GM23248 (cell line): ENCODE measurements around the gene PSMF1. TPM values are rescaled to one million over a fixed set of nuclear protein-coding genes. Genes with fewer than 3 reads are reported as not detected.

ENCODE experiments used
- DNase-seq: peaks from one replicate; pipeline ENCODE4 v3.0.0-alpha.2; 2015
- H2AFZ ChIP-seq: fragments of 200-600 bp; sonication (generic); 2 replicates; pipeline ENCODE4 v1.6.1; 2016; ENCODE audit warnings: antibody characterized with exemption
- H3F3A ChIP-seq: fragments of 200-600 bp; sonication (generic); 2 replicates; pipeline ENCODE4 v1.6.1; 2016; ENCODE audit warnings: mild to moderate bottlenecking, antibody characterized with exemption, mixed run types; ENCODE audit not compliant: insufficient read depth
- H3K27ac ChIP-seq: fragments of 200-600 bp; sonication (generic); 2 replicates; pipeline ENCODE4 v1.5.1; 2016; ENCODE audit warnings: mild to moderate bottlenecking
- H3K27me3 ChIP-seq: fragments of 200-600 bp; sonication (generic); replicated peaks from 2 replicates; pipeline ENCODE4 v1.6.1; 2016; ENCODE audit warnings: mild to moderate bottlenecking; ENCODE audit not compliant: insufficient read depth
- H3K36me3 ChIP-seq: fragments of 200-600 bp; sonication (generic); 2 replicates; pipeline ENCODE4 v1.6.1; 2016; ENCODE audit warnings: low read depth, mild to moderate bottlenecking
- H3K4me1 ChIP-seq: fragments of 200-600 bp; sonication (generic); 2 replicates; pipeline ENCODE4 v1.6.1; 2016; ENCODE audit warnings: mild to moderate bottlenecking; ENCODE audit not compliant: insufficient read depth
- H3K4me2 ChIP-seq: fragments of 200-600 bp; sonication (generic); one replicate; pipeline ENCODE4 v1.6.1; 2016; ENCODE audit warnings: mild to moderate bottlenecking; ENCODE audit not compliant: unreplicated experiment
- H3K4me3 ChIP-seq: fragments of 200-600 bp; sonication (generic); 2 replicates; pipeline ENCODE4 v1.5.1; 2016; ENCODE audit warnings: mild to moderate bottlenecking
- H3K79me2 ChIP-seq: fragments of 200-600 bp; sonication (generic); 2 replicates; pipeline ENCODE4 v1.6.1; 2016; ENCODE audit warnings: mild to moderate bottlenecking; ENCODE audit not compliant: insufficient read depth
- H3K9ac ChIP-seq: fragments of 200-600 bp; sonication (generic); 2 replicates; pipeline ENCODE4 v1.6.1; 2016; ENCODE audit warnings: mild to moderate bottlenecking
- H3K9me2 ChIP-seq: fragments of 200-600 bp; sonication (generic); 2 replicates; pipeline ENCODE4 v1.6.1; 2016; ENCODE audit warnings: mixed run types, mild to moderate bottlenecking, moderate library complexity; ENCODE audit not compliant: insufficient read depth
- H3K9me3 ChIP-seq: fragments of 200-600 bp; sonication (generic); one replicate; pipeline ENCODE4 v1.6.1; 2017; ENCODE audit warnings: low read depth
- H4K20me1 ChIP-seq: fragments of 200-600 bp; sonication (generic); 2 replicates; pipeline ENCODE4 v1.6.0; 2016; ENCODE audit not compliant: insufficient read depth
- EZH2 ChIP-seq: fragments of 200-600 bp; sonication (generic); IDR thresholded peaks from 2 replicates; pipeline ENCODE4 v1.6.1; 2018; ENCODE audit warnings: antibody characterized with exemption, mild to moderate bottlenecking; ENCODE audit not compliant: insufficient read depth, poor library complexity, severe bottlenecking
- EZH2phosphoT487 ChIP-seq: fragments of 200-600 bp; sonication (generic); IDR thresholded peaks from 2 replicates; pipeline ENCODE4 v1.6.1; 2018; ENCODE audit warnings: antibody characterized with exemption, moderate library complexity, mild to moderate bottlenecking, low read depth; ENCODE audit not compliant: insufficient read depth
- WGBS, 2 experiments: methylation state at CpG; one replicate each; pipeline ENCODE4 v1.1.6; 2015 to 2017; ENCODE audit warnings: low lambda C conversion rate in 2 of 2, low coverage in 1 of 2; ENCODE audit errors: missing lambda C conversion rate in 2 of 2; 5-methylcytosine and 5-hydroxymethylcytosine counted together
- in situ Hi-C: fragments of 300-500 bp; cut with MboI; formaldehyde crosslinking; loops from 2 replicates; pipeline ENCODE4 v1.15.0; 2020
- polyA plus RNA-seq: library from polyadenylated mRNA; unstranded; fragments of >200 nt; fragmentation: Nextera tagmentation; extraction: Ambion mirVana; gene quantifications from 2 replicates; pipeline ENCODE4 v1.2.1, GENCODE V29; 2016
- total RNA-seq: library from RNA; depleted of rRNA; stranded (reverse); fragments of >200 nt; shearing (Covaris generic); gene quantifications from 2 replicates; pipeline ENCODE4 v1.2.3, GENCODE V29; 2014

The PSMF1 gene
- total and polyA plus RNA-seq, 2 experiments from 2014 or later: 150 to 160 TPM

GRCh38 chr20:1180949-1181348, 62.5 kb downstream of the PSMF1 start:
- Histone ChIP-seq H3K9me3 (no peaks in the 10 kb centered on the region), H3K9ac (no peak overlapping the region), H2AFZ (no peak overlapping the region), H3K79me2 (no peaks in the 10 kb centered on the region), H3K27ac (no peak overlapping the region), H3K4me2 (no peak overlapping the region), H3K9me2 (no peaks in the 10 kb centered on the region), H3K4me3 (no peak overlapping the region), H3K27me3 (peaks cover 20% of the 10 kb centered on the region), H3K36me3 (no peaks in the 10 kb centered on the region), H3F3A (no peaks in the 10 kb centered on the region), H4K20me1 (no peaks in the 10 kb centered on the region), H3K4me1 (no peaks in the 10 kb centered on the region)
- DNase-seq: no peak
- WGBS, 2 experiments: 85 to 89% methylated on average over 26 to 27 of the region's 27 CpGs
- in situ Hi-C loops: no loop called here
- no peak for TF ChIP-seq EZH2

- 46 to 63% methylated on average over 4 of the region's 4 CpGs for WGBS, 2 experiments
- H3K4me1 ChIP-seq: no peaks in the 10 kb centered on the region
- in situ Hi-C loops: no loop called here
- H3K27ac ChIP-seq: no peak overlapping the region
- no peak overlapping the region for H2AFZ ChIP-seq
- no peaks in the 10 kb centered on the region for H3F3A ChIP-seq
- no peaks in the 10 kb centered on the region for H3K9me2 ChIP-seq
- H3K27me3 ChIP-seq: peaks cover 27% of the 10 kb centered on the region
- H3K36me3 ChIP-seq: no peaks in the 10 kb centered on the region
- no peaks in the 10 kb centered on the region for H3K79me2 ChIP-seq
- H3K4me3 ChIP-seq: no peak overlapping the region
- TF ChIP-seq EZH2 (no peak), EZH2phosphoT487 (no peak)
- H4K20me1 ChIP-seq: no peaks in the 10 kb centered on the region
- H3K9ac ChIP-seq: no peak overlapping the region
- no peak for DNase-seq
- no peaks in the 10 kb centered on the region for H3K9me3 ChIP-seq
- no peak overlapping the region for H3K4me2 ChIP-seq
Observed at GRCh38 chr20:1182106-1182505, 63.7 kb downstream of the PSMF1 start.

- Histone ChIP-seq H3K4me2 (no peak overlapping the region), H3K4me3 (no peak overlapping the region), H3K4me1 (no peaks in the 10 kb centered on the region), H3K9ac (no peak overlapping the region), H3K27ac (no peak overlapping the region), H3K9me3 (no peaks in the 10 kb centered on the region), H3K9me2 (no peaks in the 10 kb centered on the region), H2AFZ (no peak overlapping the region), H3F3A (no peaks in the 10 kb centered on the region), H3K36me3 (no peaks in the 10 kb centered on the region), H4K20me1 (no peaks in the 10 kb centered on the region), H3K27me3 (peaks cover 33% of the 10 kb centered on the region), H3K79me2 (no peaks in the 10 kb centered on the region)
- in situ Hi-C loops: no loop called here
- DNase-seq: no peak
- WGBS, 2 experiments: 79 to 80% methylated on average over 6 of the region's 6 CpGs
- TF ChIP-seq EZH2phosphoT487 (no peak), EZH2 (no peak)
Observed at GRCh38 chr20:1183153-1183552, 64.8 kb downstream of the PSMF1 start.

- 19% methylated on average over 13 of the region's 13 CpGs for WGBS, 2 experiments
- in situ Hi-C loops: no loop called here
- peaks cover 37% of the 10 kb centered on the region for H3K27me3 ChIP-seq
- no peak overlapping the region for H3K4me3 ChIP-seq
- H3K27ac ChIP-seq: no peak overlapping the region
- DNase-seq: no peak
- no peak overlapping the region for H3K4me2 ChIP-seq
- H3K79me2 ChIP-seq: no peaks in the 10 kb centered on the region
- no peaks in the 10 kb centered on the region for H3K9me2 ChIP-seq
- no peak overlapping the region for H2AFZ ChIP-seq
- H4K20me1 ChIP-seq: no peaks in the 10 kb centered on the region
- H3K36me3 ChIP-seq: no peaks in the 10 kb centered on the region
- H3K9me3 ChIP-seq: no peaks in the 10 kb centered on the region
- H3K9ac ChIP-seq: no peak overlapping the region
- TF ChIP-seq EZH2: peak; percentile 40
- TF ChIP-seq EZH2phosphoT487: no peak
- H3K4me1 ChIP-seq: no peaks in the 10 kb centered on the region
- H3F3A ChIP-seq: no peaks in the 10 kb centered on the region
Observed at GRCh38 chr20:1184260-1184637, 65.8 kb downstream of the PSMF1 start.

- peak within 1 kb of the TSS; percentile 5 for H3K9ac ChIP-seq
- DNase-seq: peak; percentile 25
- TF ChIP-seq EZH2: no peak
- TF ChIP-seq EZH2phosphoT487: peak; percentile 55; the same call in 1 of the 2 replicates
- in situ Hi-C loops: no loop called here
- WGBS, 2 experiments: 4 to 6% methylated on average over 22 to 40 of the region's 76 CpGs
- no peaks in the 10 kb centered on the region for H4K20me1 ChIP-seq
- H3K27me3 ChIP-seq: peaks cover 40% of the 10 kb centered on the region
- no peak within 1 kb of the TSS for H3K27ac ChIP-seq
- H3K4me1 ChIP-seq: no peaks in the 10 kb centered on the region
- no peaks in the 10 kb centered on the region for H3K79me2 ChIP-seq
- H3K4me2 ChIP-seq: no peak within 1 kb of the TSS
- H2AFZ ChIP-seq: peak within 1 kb of the TSS; percentile 41; the same call in 1 of the 2 replicates
- H3K36me3 ChIP-seq: no peaks in the 10 kb centered on the region
- no peaks in the 10 kb centered on the region for H3K9me2 ChIP-seq
- no peaks in the 10 kb centered on the region for H3F3A ChIP-seq
- peak within 1 kb of the TSS; percentile 55 for H3K4me3 ChIP-seq
- no peaks in the 10 kb centered on the region for H3K9me3 ChIP-seq
Observed at GRCh38 chr20:1184638-1185315, 66.4 kb downstream of the PSMF1 start, which contains the start of gene TMEM74B. TMEM74B (minus strand) TSS chr20:1184981; CDS start chr20:1183801, 1,180 bp downstream.
